ENCODE measurements around the gene ERGIC1. TPM values are rescaled to one million over a fixed set of nuclear protein-coding genes. Genes with fewer than 3 reads are reported as not detected.

ERGIC1 gene
- total RNA-seq, 1 donor from 2014 or later: 99.1 TPM

- no peak for TF ChIP-seq CTCF (conservative IDR thresholded peaks at IDR 0.05; ENCODE audit: low read depth, low read length)
- DNase-seq (ENCODE audit: low read depth): no peak
- no peak overlapping the region for H3K4me3 ChIP-seq (ENCODE audit: low read depth, low read length)
Observed at GRCh38 chr5:172815631-172816030, 18.4 kb upstream of the ERGIC1 start.

GRCh38 chr5:172816925-172817562 is 17.0 kb upstream of the ERGIC1 start:
- no peak for TF ChIP-seq CTCF (conservative IDR thresholded peaks at IDR 0.05; ENCODE audit: low read depth, low read length)
- no peak for DNase-seq (ENCODE audit: low read depth)
- no peak overlapping the region for H3K4me3 ChIP-seq (ENCODE audit: low read depth, low read length)

GRCh38 chr5:172817664-172818063 is 16.4 kb upstream of the ERGIC1 start:
- H3K4me3 ChIP-seq (ENCODE audit: low read depth, low read length): no peak overlapping the region
- no peak for DNase-seq (ENCODE audit: low read depth)
- no peak for TF ChIP-seq CTCF (conservative IDR thresholded peaks at IDR 0.05; ENCODE audit: low read depth, low read length)

- no peak for DNase-seq (ENCODE audit: low read depth)
- no peak overlapping the region for H3K4me3 ChIP-seq (ENCODE audit: low read depth, low read length)
- TF ChIP-seq CTCF (conservative IDR thresholded peaks at IDR 0.05; ENCODE audit: low read depth, low read length): no peak
Observed at GRCh38 chr5:172818081-172818480, 16.0 kb upstream of the ERGIC1 start.

GRCh38 chr5:172819569-172819968 is 14.5 kb upstream of the ERGIC1 start:
- no peak for DNase-seq (ENCODE audit: low read depth)
- H3K4me3 ChIP-seq (ENCODE audit: low read depth, low read length): peak overlapping the region; percentile 35
- TF ChIP-seq CTCF (conservative IDR thresholded peaks at IDR 0.05; ENCODE audit: low read depth, low read length): no peak

- peak overlapping the region; percentile 35 for H3K4me3 ChIP-seq (ENCODE audit: low read depth, low read length)
- peak; percentile 64 for DNase-seq (ENCODE audit: low read depth)
- TF ChIP-seq CTCF (conservative IDR thresholded peaks at IDR 0.05; ENCODE audit: low read depth, low read length): no peak
Observed at GRCh38 chr5:172820046-172820767, 13.8 kb upstream of the ERGIC1 start.
